Neural cell (in vitro differentiated cells): ENCODE data around the gene PTPRN2. TPM values are rescaled to one million over a fixed set of nuclear protein-coding genes. Genes with fewer than 3 reads are reported as not detected.
A peak's percentile ranks its signal among the peaks of the same experiment; 100 is the strongest.

ENCODE experiments used
- H2AFZ ChIP-seq: fragments of 200-600, 300-800 bp; sonication (generic), shearing (Covaris generic); 2 replicates; pipeline ENCODE4 v1.6.0; 2014; ENCODE audit warnings: low read depth, mild to moderate bottlenecking, antibody characterized with exemption, low read length, moderate library complexity
- H3F3A ChIP-seq: fragments of 200-600 bp; shearing (Covaris generic); 2 replicates; pipeline ENCODE4 v1.6.1; 2016; ENCODE audit warnings: mild to moderate bottlenecking, moderate library complexity, mixed read lengths, antibody characterized with exemption, low read length; ENCODE audit not compliant: insufficient read depth, poor library complexity, severe bottlenecking
- H3K27ac ChIP-seq: fragments of 200-600, 300-800 bp; sonication (generic), shearing (Covaris generic); 2 replicates; pipeline ENCODE4 v1.5.1; 2014; ENCODE audit warnings: mild to moderate bottlenecking, low read length, moderate library complexity
- H3K27me3 ChIP-seq: fragments of 300-800, 200-600 bp; sonication (generic), shearing (Covaris generic); 2 replicates; pipeline ENCODE4 v1.6.0; 2014; ENCODE audit warnings: mild to moderate bottlenecking, low read depth, low read length, moderate library complexity; ENCODE audit not compliant: insufficient read depth
- H3K36me3 ChIP-seq: fragments of 300-800, 200-600 bp; sonication (generic), shearing (Covaris generic); 2 replicates; pipeline ENCODE4 v1.5.1; 2014; ENCODE audit warnings: mild to moderate bottlenecking, antibody characterized with exemption, low read length, moderate library complexity; ENCODE audit not compliant: insufficient read depth
- H3K4me2 ChIP-seq: fragments of 300-800, 200-600 bp; sonication (generic), shearing (Covaris generic); 2 replicates; pipeline ENCODE4 v1.6.0; 2014; ENCODE audit warnings: mild to moderate bottlenecking, low read length
- H3K4me3 ChIP-seq: fragments of 300-800, 200-600 bp; sonication (generic), shearing (Covaris generic); 2 replicates; pipeline ENCODE4 v1.5.1; 2014; ENCODE audit warnings: mild to moderate bottlenecking, low read length, moderate library complexity
- H3K79me2 ChIP-seq: fragments of 200-600 bp; shearing (Covaris generic); replicated peaks from 2 replicates; pipeline ENCODE4 v1.6.0; 2014; ENCODE audit warnings: mild to moderate bottlenecking, low read length, moderate library complexity; ENCODE audit not compliant: insufficient read depth
- H3K9ac ChIP-seq: fragments of 300-800, 200-600 bp; sonication (generic), shearing (Covaris generic); 2 replicates; pipeline ENCODE4 v1.6.1; 2016; ENCODE audit warnings: mild to moderate bottlenecking, low read length, mixed read lengths
- H3K9me2 ChIP-seq: fragments of 200-600 bp; shearing (Covaris generic); 2 replicates; pipeline ENCODE4 v1.6.1; 2016; ENCODE audit warnings: mild to moderate bottlenecking, low read length, mixed read lengths; ENCODE audit not compliant: insufficient read depth
- H3K9me3 ChIP-seq: fragments of 200-600, 300-800 bp; sonication (generic), shearing (Covaris generic); 2 replicates; pipeline ENCODE4 v1.6.1; 2016; ENCODE audit warnings: mild to moderate bottlenecking, mixed run types, low read length, moderate library complexity, mixed read lengths
- H4K20me1 ChIP-seq: fragments of 200-600 bp; shearing (Covaris generic); 2 replicates; pipeline ENCODE4 v1.6.1; 2016; ENCODE audit warnings: mild to moderate bottlenecking, mixed run types; ENCODE audit not compliant: insufficient read depth
- EP300 ChIP-seq: fragments of 450-650 bp; conservative IDR thresholded peaks from 2 replicates; pipeline ENCODE4 v1.6.1; 2014; ENCODE audit warnings: antibody characterized with exemption, mild to moderate bottlenecking, moderate library complexity; ENCODE audit not compliant: poor library complexity, severe bottlenecking
- EZH2 ChIP-seq: fragments of 200-600, 300-800 bp; shearing (Covaris generic), sonication (generic); IDR thresholded peaks from 2 replicates; pipeline ENCODE4 v1.6.1; 2014; ENCODE audit warnings: antibody characterized with exemption, low read length, borderline replicate concordance, mild to moderate bottlenecking; ENCODE audit not compliant: insufficient read depth, poor library complexity, severe bottlenecking
- MXI1 ChIP-seq: fragments of 450-650 bp; conservative IDR thresholded peaks from 2 replicates; pipeline ENCODE4 v1.6.1; 2014; ENCODE audit warnings: antibody characterized with exemption, mild to moderate bottlenecking; ENCODE audit not compliant: poor library complexity, severe bottlenecking
- POLR2AphosphoS5 ChIP-seq: IDR thresholded peaks from 2 replicates; pipeline ENCODE4 v1.6.1; 2012
- RAD21 ChIP-seq: fragments of 450-650 bp; conservative IDR thresholded peaks from 2 replicates; pipeline ENCODE4 v1.6.1; 2014; ENCODE audit warnings: antibody characterized with exemption, mild to moderate bottlenecking, moderate library complexity
- SMC3 ChIP-seq: fragments of 450-650 bp; conservative IDR thresholded peaks from 2 replicates; pipeline ENCODE4 v1.6.1; 2014; ENCODE audit warnings: antibody characterized with exemption, mild to moderate bottlenecking, moderate library complexity; ENCODE audit not compliant: poor library complexity
- TAF1 ChIP-seq: IDR thresholded peaks from 2 replicates; pipeline ENCODE4 v1.6.1; 2012; ENCODE audit warnings: low read depth
- polyA plus RNA-seq: library from polyadenylated mRNA; depleted of rRNA; stranded (reverse); fragments of >200 nt; gene quantifications from 2 replicates; pipeline ENCODE4 v1.2.3, GENCODE V29; 2014
- TF ChIP-seq, protein P1 (sequence below): fragments of 450-650 bp; IDR thresholded peaks from 2 replicates; pipeline ENCODE4 v1.5.1; 2014; ENCODE audit warnings: antibody characterized with exemption, mild to moderate bottlenecking, moderate library complexity; ENCODE audit not compliant: poor library complexity, severe bottlenecking
- TF ChIP-seq, protein P2 (sequence below): IDR thresholded peaks from 2 replicates; pipeline ENCODE4 v1.6.1; 2012; ENCODE audit warnings: borderline replicate concordance

The PTPRN2 gene
- polyA plus RNA-seq, 1 donor from 2014 or later: 31.0 TPM

DNA sequence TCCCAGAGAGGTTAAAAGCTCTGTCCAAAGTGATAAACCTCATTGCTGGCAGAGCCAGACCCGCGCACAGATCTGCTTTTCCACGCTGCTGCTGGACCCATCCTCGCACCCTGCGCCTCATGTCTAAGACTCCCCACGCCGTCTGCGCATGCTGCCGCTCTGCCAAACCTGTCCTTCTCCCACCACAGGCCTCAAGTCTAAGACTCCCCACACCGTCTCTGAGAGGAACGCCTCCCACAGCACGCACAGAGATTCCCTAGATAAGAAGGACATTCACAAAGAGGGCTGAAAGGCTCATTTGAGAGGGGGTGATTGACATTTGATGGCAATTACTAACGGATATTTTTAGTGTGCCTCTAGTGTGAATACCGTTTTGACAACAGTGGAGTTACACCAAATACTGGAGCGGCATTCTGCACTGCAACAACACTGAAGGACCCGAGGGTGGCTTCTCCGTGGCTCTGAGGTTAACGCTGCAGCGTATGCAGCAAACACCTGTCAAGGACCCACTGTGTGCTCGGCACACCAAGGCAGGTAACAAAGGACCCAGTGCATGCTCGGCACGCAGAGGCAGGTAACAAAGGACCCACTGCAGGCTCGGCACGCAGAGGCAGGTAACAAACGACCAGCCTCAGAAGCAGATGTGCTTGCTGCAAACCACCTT, 1019.4 kb downstream of the PTPRN2 start:
- H3K27ac ChIP-seq: peak overlapping the region; percentile 78
- peak overlapping the region; percentile 45 for H3K4me3 ChIP-seq
- H3K36me3 ChIP-seq: peaks cover 23% of the 10 kb centered on the region
- H2AFZ ChIP-seq: no peak overlapping the region
- H3K4me2 ChIP-seq: no peak overlapping the region
- no peak for TF ChIP-seq SMC3
- H3F3A ChIP-seq: no peaks in the 10 kb centered on the region
- H3K9me3 ChIP-seq: no peaks in the 10 kb centered on the region
- no peaks in the 10 kb centered on the region for H3K27me3 ChIP-seq
- peak overlapping the region; percentile 55 for H3K9ac ChIP-seq
- H4K20me1 ChIP-seq: no peaks in the 10 kb centered on the region
- H3K79me2 ChIP-seq: peaks cover 15% of the 10 kb centered on the region
- no peaks in the 10 kb centered on the region for H3K9me2 ChIP-seq

DNA sequence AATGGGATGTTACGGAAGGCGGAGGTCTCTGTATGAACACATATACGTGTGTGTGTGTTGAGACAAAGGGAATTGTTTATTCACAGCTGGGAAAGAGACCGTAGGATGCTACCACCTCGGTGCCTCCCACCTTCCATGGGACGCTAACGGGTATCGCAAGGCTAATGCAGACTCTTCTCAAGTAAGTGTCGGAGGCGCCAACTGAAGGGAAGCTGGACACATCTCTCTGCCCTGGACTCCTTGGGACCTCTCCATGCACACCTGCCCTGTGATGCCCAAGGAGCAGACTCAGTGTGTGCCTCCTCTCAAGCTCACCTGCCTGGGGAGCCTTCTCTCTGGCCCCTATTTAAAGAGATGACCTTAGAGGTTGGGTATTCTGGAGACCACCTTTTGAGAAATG, 1020.0 kb downstream of the PTPRN2 start:
- no peaks in the 10 kb centered on the region for H4K20me1 ChIP-seq
- peak overlapping the region; percentile 45 for H3K4me3 ChIP-seq
- H3K9ac ChIP-seq: peak overlapping the region; percentile 55
- peaks cover 15% of the 10 kb centered on the region for H3K79me2 ChIP-seq
- no peaks in the 10 kb centered on the region for H3K27me3 ChIP-seq
- H3F3A ChIP-seq: no peaks in the 10 kb centered on the region
- peaks cover 18% of the 10 kb centered on the region for H3K36me3 ChIP-seq
- no peak overlapping the region for H2AFZ ChIP-seq
- no peaks in the 10 kb centered on the region for H3K9me2 ChIP-seq
- no peak overlapping the region for H3K4me2 ChIP-seq
- peak overlapping the region; percentile 78 for H3K27ac ChIP-seq
- no peaks in the 10 kb centered on the region for H3K9me3 ChIP-seq
- no peak for TF ChIP-seq EZH2
- TF ChIP-seq RAD21: no peak
- TF ChIP-seq, protein P1, sequence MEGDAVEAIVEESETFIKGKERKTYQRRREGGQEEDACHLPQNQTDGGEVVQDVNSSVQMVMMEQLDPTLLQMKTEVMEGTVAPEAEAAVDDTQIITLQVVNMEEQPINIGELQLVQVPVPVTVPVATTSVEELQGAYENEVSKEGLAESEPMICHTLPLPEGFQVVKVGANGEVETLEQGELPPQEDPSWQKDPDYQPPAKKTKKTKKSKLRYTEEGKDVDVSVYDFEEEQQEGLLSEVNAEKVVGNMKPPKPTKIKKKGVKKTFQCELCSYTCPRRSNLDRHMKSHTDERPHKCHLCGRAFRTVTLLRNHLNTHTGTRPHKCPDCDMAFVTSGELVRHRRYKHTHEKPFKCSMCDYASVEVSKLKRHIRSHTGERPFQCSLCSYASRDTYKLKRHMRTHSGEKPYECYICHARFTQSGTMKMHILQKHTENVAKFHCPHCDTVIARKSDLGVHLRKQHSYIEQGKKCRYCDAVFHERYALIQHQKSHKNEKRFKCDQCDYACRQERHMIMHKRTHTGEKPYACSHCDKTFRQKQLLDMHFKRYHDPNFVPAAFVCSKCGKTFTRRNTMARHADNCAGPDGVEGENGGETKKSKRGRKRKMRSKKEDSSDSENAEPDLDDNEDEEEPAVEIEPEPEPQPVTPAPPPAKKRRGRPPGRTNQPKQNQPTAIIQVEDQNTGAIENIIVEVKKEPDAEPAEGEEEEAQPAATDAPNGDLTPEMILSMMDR: no peak
- TF ChIP-seq EP300: no peak
- TF ChIP-seq, protein P2, sequence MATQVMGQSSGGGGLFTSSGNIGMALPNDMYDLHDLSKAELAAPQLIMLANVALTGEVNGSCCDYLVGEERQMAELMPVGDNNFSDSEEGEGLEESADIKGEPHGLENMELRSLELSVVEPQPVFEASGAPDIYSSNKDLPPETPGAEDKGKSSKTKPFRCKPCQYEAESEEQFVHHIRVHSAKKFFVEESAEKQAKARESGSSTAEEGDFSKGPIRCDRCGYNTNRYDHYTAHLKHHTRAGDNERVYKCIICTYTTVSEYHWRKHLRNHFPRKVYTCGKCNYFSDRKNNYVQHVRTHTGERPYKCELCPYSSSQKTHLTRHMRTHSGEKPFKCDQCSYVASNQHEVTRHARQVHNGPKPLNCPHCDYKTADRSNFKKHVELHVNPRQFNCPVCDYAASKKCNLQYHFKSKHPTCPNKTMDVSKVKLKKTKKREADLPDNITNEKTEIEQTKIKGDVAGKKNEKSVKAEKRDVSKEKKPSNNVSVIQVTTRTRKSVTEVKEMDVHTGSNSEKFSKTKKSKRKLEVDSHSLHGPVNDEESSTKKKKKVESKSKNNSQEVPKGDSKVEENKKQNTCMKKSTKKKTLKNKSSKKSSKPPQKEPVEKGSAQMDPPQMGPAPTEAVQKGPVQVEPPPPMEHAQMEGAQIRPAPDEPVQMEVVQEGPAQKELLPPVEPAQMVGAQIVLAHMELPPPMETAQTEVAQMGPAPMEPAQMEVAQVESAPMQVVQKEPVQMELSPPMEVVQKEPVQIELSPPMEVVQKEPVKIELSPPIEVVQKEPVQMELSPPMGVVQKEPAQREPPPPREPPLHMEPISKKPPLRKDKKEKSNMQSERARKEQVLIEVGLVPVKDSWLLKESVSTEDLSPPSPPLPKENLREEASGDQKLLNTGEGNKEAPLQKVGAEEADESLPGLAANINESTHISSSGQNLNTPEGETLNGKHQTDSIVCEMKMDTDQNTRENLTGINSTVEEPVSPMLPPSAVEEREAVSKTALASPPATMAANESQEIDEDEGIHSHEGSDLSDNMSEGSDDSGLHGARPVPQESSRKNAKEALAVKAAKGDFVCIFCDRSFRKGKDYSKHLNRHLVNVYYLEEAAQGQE: no peak
- TF ChIP-seq MXI1: no peak
- TF ChIP-seq TAF1: no peak
- TF ChIP-seq SMC3: no peak
- no peak for TF ChIP-seq POLR2AphosphoS5
